ENCODE measurements around the gene ZNF764. TPM values are rescaled to one million over a fixed set of nuclear protein-coding genes. Genes with fewer than 3 reads are reported as not detected.

The ZNF764 gene
- total and polyA plus RNA-seq, 9 of the 15 experiments (the other 6 are each of a cell fraction or from before 2014, with no cell fraction given), result 0.69 to 10.1 (median 4.1) TPM

GRCh38 chr16:30582611-30583340 is 24.6 kb upstream of the ZNF764 start:
- H3K27ac ChIP-seq (ENCODE audit: extremely low read depth, low read depth, low read length), result no peak overlapping the region
- no peak overlapping the region for H3K4me3 ChIP-seq
- WGBS (ENCODE audit: insufficient coverage, low coverage, missing lambda C conversion rate), result 96% methylated on average over 33 of the region's 48 CpGs
- peaks cover 63% of the 10 kb centered on the region for H3K36me3 ChIP-seq (ENCODE audit: control insufficient read depth, insufficient read depth, low read length)
- POLR2A ChIA-PET, result interaction anchor here (0.7 to 4.2 kb wide), 4 partner anchors 8 to 86 kb away, joined by 3 to 28 read pairs (median 3); partner anchors contain the start of gene ZNF688
- in situ Hi-C loops (cut with MboI) (no loop called here), intact Hi-C loops (cut with micrococcal nuclease) (no loop called here)
- no peak overlapping the region for H3K4me2 ChIP-seq (ENCODE audit: insufficient read depth, low read length)
- no peaks in the 10 kb centered on the region for H3K9me1 ChIP-seq (ENCODE audit: control insufficient read depth, insufficient read depth, low read length)
- H3K79me2 ChIP-seq (ENCODE audit: control insufficient read depth, insufficient read depth, low read length), result peaks cover 62% of the 10 kb centered on the region
- ATAC-seq (no peak), DNase-seq (ENCODE audit: extremely low read depth in 1 of 4, low spot score in 3 of 4) (no peak), FAIRE-seq (no peak)
- no peaks in the 10 kb centered on the region for H3K27me3 ChIP-seq (ENCODE audit: control insufficient read depth in 2 of 2, insufficient read depth in 2 of 2, low read length in 2 of 2)
- H3K9ac ChIP-seq (ENCODE audit: insufficient read depth in 1 of 2, low read depth in 2 of 2, low read length in 2 of 2), result peak overlapping the region in 1 of 2 experiments; percentile 14; a peak in 2 of 4 replicates
- CTCF ChIA-PET (ENCODE audit: low intra/inter-chr PET ratio), result no interaction called here
- H4K20me1 ChIP-seq (replicated peaks; ENCODE audit: control insufficient read depth, insufficient read depth, low read length), result no peaks in the 10 kb centered on the region
- no peak overlapping the region for H2AFZ ChIP-seq (ENCODE audit: low read depth, low read length)
- H3K4me1 ChIP-seq (replicated peaks in 1 of 2; ENCODE audit: control insufficient read depth in 2 of 2, insufficient read depth in 2 of 2, low read length in 2 of 2), result peaks cover 9 to 36% of the 10 kb centered on the region in 2 experiments; a peak in 4 of 5 replicates
- no TSS peak for BruUV-seq (replicated peaks)
- no peaks in the 10 kb centered on the region for H3K9me3 ChIP-seq (replicated peaks; ENCODE audit: control insufficient read depth, insufficient read depth, low read depth, low read length)
- TF ChIP-seq, protein P1, sequence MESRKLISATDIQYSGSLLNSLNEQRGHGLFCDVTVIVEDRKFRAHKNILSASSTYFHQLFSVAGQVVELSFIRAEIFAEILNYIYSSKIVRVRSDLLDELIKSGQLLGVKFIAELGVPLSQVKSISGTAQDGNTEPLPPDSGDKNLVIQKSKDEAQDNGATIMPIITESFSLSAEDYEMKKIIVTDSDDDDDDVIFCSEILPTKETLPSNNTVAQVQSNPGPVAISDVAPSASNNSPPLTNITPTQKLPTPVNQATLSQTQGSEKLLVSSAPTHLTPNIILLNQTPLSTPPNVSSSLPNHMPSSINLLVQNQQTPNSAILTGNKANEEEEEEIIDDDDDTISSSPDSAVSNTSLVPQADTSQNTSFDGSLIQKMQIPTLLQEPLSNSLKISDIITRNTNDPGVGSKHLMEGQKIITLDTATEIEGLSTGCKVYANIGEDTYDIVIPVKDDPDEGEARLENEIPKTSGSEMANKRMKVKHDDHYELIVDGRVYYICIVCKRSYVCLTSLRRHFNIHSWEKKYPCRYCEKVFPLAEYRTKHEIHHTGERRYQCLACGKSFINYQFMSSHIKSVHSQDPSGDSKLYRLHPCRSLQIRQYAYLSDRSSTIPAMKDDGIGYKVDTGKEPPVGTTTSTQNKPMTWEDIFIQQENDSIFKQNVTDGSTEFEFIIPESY (CRISPR knock-in tag; IDR thresholded peaks at IDR 0.05), result peak; percentile 73
- peak; percentile 65 for TF ChIP-seq POLR2G (IDR thresholded peaks at IDR 0.05; ENCODE audit: low read depth, low read length)
- peak; percentile 55 for TF ChIP-seq RBFOX2 (IDR thresholded peaks at IDR 0.05; ENCODE audit: low read depth, low read length)
- no peak for TF ChIP-seq ASH1L (IDR thresholded peaks at IDR 0.05; ENCODE audit: borderline replicate concordance, low read depth, partially characterized antibody)

All from K562 (cell line).